Mesothelial cell of epicardium (in vitro differentiated cells): ENCODE measurements around the gene MEN1. TPM values are rescaled to one million over a fixed set of nuclear protein-coding genes. Genes with fewer than 3 reads are reported as not detected.

ENCODE experiments used
- DNase-seq, 2 experiments: peaks; one replicate each; pipeline ENCODE4 v3.0.0; 2021; ENCODE audit warnings: low spot score in 2 of 2; ENCODE audit not compliant: unreplicated experiment in 2 of 2
- H3K27ac Mint-ChIP-seq: 2 replicates; pipeline ENCODE4 v1.8.0; 2021; ENCODE audit warnings: mixed read lengths
- H3K27me3 Mint-ChIP-seq: 2 replicates; pipeline ENCODE4 v1.8.0; 2021; ENCODE audit warnings: low read depth, mixed read lengths
- H3K36me3 Mint-ChIP-seq: 2 replicates; pipeline ENCODE4 v1.8.0; 2021; ENCODE audit warnings: mixed read lengths
- H3K4me1 Mint-ChIP-seq: 2 replicates; pipeline ENCODE4 v1.8.0; 2021; ENCODE audit warnings: mixed read lengths
- H3K4me3 Mint-ChIP-seq: 2 replicates; pipeline ENCODE4 v1.8.0; 2021; ENCODE audit warnings: mild to moderate bottlenecking, moderate library complexity, mixed read lengths
- H3K9me3 Mint-ChIP-seq: 2 replicates; pipeline ENCODE4 v1.8.0; 2021; ENCODE audit warnings: mixed read lengths
- total RNA-seq: library from RNA; stranded (reverse); gene quantifications from 3 replicates; pipeline ENCODE4 v1.2.1, GENCODE V29; 2021
- TF ChIP-seq, protein P1 (sequence below): fragments of 200-600 bp; sonication (generic); IDR thresholded peaks from one replicate; pipeline ENCODE4 v1.5.0; 2021; ENCODE audit warnings: antibody characterized with exemption; ENCODE audit not compliant: unreplicated experiment

MEN1 gene
- total RNA-seq, 1 donor from 2014 or later: 45.4 TPM

DNA sequence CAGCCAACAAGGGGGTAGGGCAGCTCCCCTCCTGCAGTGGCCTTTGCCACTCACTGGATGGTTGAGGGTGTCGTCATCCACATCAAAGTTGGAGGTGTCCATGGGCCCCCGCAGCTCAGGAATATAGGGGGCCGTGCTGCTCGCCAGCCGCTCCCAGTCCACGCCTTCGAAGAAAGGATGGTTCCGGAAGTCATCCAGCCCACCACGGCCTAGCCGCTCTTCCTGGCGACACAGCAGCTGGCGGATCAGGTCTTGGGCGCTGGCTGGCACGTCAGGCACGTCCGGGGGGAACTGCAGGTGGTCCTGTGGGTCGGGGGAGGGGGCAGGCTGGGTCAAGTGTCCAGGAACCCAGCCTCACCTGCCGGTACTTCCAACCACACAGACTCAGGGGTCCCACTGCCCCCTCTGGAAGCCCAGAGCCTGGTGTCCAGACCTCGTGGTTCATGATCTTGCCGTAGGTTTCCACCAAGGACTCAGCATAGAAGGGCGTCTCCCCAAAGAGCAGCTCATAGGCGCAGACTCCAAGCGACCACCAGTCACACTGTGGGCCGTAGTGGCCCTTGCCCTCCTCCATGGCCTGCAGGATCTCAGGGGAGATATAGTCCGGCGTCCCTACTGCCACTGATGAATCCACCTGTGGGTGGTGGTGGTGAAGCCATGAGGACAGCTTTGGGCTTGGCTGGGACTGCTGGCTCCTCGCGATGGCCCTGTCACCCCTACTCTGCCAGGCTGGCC is 28.4 kb upstream of the MEN1 start:
- no peaks in the 10 kb centered on the region for H3K27me3 Mint-ChIP-seq
- H3K4me3 Mint-ChIP-seq: no peak overlapping the region
- peaks cover 20% of the 10 kb centered on the region for H3K4me1 Mint-ChIP-seq
- TF ChIP-seq, protein P1, sequence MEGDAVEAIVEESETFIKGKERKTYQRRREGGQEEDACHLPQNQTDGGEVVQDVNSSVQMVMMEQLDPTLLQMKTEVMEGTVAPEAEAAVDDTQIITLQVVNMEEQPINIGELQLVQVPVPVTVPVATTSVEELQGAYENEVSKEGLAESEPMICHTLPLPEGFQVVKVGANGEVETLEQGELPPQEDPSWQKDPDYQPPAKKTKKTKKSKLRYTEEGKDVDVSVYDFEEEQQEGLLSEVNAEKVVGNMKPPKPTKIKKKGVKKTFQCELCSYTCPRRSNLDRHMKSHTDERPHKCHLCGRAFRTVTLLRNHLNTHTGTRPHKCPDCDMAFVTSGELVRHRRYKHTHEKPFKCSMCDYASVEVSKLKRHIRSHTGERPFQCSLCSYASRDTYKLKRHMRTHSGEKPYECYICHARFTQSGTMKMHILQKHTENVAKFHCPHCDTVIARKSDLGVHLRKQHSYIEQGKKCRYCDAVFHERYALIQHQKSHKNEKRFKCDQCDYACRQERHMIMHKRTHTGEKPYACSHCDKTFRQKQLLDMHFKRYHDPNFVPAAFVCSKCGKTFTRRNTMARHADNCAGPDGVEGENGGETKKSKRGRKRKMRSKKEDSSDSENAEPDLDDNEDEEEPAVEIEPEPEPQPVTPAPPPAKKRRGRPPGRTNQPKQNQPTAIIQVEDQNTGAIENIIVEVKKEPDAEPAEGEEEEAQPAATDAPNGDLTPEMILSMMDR: no peak
- no peak for DNase-seq
- no peaks in the 10 kb centered on the region for H3K36me3 Mint-ChIP-seq
- no peaks in the 10 kb centered on the region for H3K9me3 Mint-ChIP-seq
- H3K27ac Mint-ChIP-seq: no peak overlapping the region

DNA sequence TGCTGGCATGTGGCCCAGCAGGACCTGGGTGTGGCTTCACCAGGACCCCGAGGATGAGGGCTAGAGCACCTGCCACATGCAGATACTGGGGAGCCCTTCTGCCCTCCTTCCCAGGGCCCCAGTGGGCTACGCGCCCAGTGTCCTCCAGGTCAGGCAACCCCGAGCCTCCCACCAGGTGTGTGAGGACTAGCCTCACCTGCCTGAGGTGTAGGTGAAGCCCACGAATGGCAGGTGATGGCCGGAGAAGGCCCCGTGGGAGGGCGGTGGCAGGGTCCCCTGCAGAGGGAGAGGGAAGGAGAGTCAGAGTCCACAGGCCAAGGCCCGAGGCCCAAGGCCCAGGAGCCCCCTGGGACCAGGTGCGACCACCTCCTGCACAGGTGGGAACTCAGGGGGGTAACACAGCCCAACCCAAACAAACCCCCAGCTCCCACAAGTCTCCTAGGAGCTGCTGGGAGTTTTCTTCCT is 27.6 kb upstream of the MEN1 start:
- Mint-ChIP-seq H3K9me3 (no peaks in the 10 kb centered on the region), H3K36me3 (no peaks in the 10 kb centered on the region), H3K4me1 (peaks cover 13% of the 10 kb centered on the region), H3K27me3 (no peaks in the 10 kb centered on the region), H3K27ac (no peak overlapping the region), H3K4me3 (no peak overlapping the region)
- TF ChIP-seq, protein P1: no peak
- DNase-seq: no peak

DNA sequence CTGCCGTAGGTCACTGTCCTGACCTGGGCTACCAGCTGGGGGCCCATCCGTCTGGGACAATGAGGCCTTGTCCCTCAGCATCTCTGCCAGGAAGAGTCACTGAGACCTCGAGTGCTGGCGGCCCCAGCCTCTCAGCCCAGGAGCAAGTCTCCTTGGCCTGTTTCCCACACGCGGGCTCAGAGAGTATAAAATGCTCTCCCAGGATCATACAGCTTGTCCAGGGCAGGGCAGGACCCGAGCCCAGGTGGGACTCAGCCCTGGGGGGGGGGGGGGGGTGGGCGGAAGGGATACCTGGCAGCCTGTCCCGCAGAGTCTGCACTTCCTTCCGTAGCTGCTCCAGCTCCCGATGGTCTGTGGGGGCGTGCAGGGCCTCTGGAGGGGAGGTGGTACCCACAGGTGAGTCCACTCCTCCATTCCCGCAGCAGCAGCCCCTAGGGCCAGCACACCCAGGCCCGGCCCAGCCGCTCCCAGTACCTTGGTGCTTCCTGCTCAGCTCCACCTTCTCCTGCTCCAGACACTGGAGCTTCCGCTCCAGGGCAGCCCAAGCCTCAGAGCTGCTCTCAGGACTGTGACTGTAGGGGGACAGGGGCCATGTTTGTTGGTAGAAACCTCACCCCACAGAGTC is 26.2 kb upstream of the MEN1 start:
- H3K36me3 Mint-ChIP-seq: no peaks in the 10 kb centered on the region
- H3K27me3 Mint-ChIP-seq: no peaks in the 10 kb centered on the region
- no peaks in the 10 kb centered on the region for H3K9me3 Mint-ChIP-seq
- H3K4me1 Mint-ChIP-seq: peaks cover under 1% of the 10 kb centered on the region
- no peak overlapping the region for H3K27ac Mint-ChIP-seq
- DNase-seq: no peak
- no peak overlapping the region for H3K4me3 Mint-ChIP-seq
- TF ChIP-seq, protein P1: no peak

DNA sequence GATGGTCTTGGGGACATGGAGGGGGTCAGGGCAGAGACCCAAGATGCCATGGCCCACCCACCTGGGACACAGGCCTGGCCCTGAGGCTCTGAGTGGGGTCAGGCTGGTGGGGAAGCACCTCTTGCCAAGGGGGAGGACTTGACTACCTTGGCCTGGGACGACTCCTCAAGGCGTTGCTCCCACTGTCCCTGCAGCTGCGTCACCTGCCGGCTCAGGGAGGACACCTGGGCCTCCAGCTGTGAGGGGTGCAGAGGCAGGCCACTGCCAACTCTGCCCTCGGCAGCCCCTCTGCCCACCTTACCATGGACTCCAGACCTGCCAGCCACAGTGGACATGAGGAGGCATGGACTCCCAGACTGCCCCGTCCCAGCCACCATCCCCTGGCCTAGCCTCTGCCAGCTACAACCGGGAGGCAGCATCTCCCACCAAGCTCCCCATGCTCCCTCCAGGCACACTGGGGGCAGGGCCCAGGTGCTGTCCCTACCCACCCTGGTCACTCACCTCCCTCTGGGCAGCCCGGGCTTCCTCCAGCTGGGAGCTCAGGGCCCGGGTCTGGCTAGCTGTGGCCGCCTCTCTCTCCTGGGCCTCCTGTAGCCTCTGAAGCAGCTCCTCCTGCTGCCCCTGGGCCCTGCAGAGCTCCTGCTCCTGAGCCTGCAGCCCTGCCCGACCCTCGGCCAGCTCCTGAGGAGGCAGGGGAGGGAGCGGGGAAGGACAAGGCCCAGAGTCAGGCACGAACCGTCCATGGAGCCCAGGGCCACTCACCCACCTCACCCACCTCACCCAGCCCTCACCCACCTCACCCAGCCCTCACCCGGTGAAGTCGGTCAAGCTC is 25.5 kb upstream of the MEN1 start:
- TF ChIP-seq, protein P1: no peak
- no peak for DNase-seq
- Mint-ChIP-seq H3K36me3 (no peaks in the 10 kb centered on the region), H3K9me3 (no peaks in the 10 kb centered on the region), H3K4me3 (no peak overlapping the region), H3K27ac (no peak overlapping the region), H3K27me3 (no peaks in the 10 kb centered on the region), H3K4me1 (no peaks in the 10 kb centered on the region)

DNA sequence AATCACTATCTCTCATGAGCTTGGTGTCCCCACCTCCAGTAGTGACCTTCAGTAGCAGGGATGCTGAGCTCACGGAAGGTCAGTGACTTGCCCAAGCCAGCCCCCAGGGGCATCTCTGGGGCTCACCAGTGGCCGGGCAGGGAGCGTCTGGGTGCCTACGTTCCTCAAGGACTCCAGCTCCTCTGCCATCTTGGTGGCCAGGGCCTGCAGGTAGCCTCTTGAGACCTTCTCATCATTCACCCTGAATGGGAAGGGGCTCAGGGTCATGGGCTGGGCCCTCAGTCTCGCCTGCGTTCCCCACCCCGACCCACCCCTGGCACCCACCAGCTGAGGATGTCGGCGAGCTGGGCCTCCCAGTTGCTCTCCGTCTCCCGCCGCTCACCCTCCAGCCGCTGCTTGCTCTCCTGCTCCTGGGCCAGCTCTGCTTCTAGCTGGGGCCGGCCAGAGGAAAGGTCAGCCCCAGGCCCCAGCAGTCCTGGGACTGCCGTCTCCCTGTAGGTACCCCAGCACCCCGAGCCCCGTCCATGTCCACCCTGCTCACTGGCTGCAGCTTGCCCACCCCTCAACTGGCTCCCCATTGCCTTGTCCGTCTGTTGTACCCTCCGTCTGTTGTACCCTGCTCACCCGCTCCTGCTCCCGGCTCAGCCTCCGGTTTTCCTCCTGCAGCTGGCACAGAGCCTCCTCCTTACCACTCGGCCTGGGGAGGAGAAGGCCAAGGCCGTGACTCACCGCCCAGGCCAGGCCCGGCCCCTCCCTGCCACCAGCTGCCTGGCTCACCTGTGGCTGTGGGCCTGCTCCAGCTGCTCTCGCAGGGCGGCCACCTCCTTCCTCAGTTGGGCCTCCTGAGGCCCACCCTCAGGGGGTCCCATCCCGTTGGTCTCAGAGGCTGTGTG is 24.6 kb upstream of the MEN1 start:
- Mint-ChIP-seq H3K4me1 (no peaks in the 10 kb centered on the region), H3K9me3 (no peaks in the 10 kb centered on the region), H3K27me3 (no peaks in the 10 kb centered on the region), H3K4me3 (no peak overlapping the region), H3K27ac (no peak overlapping the region), H3K36me3 (no peaks in the 10 kb centered on the region)
- TF ChIP-seq, protein P1: no peak
- no peak for DNase-seq
